ENCODE data around the gene CCDC30. TPM values are rescaled to one million over a fixed set of nuclear protein-coding genes. Genes with fewer than 3 reads are reported as not detected.
A peak's percentile ranks its signal among the peaks of the same experiment; 100 is the strongest.

CCDC30 gene
- total and polyA plus RNA-seq, 10 of the 15 experiments (the other 5 are each of a cell fraction or from before 2014, with no cell fraction given), result 0.46 to 1.8 (median 1.0) TPM

DNA sequence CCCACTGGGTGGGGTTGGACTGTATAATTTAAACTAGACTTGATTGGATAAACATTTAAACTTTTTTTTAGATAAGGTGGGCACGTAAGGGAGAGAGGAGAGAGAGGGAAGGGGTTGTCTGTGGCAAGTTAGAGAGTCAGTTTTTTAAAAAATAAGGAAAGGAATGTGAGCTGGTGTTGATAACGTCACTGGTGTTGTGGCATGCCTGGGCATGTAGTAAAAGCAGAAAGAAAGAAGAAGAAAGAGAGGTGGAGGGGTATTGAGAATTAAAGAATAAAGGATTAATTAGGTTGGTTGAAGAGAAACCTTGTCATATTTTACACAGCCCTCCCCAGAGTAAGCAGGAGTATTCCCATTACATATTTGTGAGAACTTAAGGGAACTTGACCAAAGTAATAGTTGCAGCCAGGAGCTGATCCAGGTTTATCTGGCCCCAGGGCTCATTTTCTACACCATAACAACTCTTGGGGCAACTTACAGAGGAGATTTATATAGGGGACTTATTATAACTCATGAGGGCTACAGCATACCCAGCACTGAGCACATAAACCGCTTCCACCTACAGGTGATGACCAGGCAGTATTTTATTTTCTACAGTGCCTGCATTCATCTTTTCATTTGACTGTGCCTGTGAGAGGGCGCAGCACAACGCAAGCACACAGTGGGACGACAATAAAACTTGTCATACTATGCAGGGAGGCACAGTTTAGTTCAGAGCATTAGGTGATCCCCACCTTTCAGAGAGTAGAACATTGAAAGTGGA lies 70.2 kb downstream of the CCDC30 start (continued):
- TF ChIP-seq, protein P1, sequence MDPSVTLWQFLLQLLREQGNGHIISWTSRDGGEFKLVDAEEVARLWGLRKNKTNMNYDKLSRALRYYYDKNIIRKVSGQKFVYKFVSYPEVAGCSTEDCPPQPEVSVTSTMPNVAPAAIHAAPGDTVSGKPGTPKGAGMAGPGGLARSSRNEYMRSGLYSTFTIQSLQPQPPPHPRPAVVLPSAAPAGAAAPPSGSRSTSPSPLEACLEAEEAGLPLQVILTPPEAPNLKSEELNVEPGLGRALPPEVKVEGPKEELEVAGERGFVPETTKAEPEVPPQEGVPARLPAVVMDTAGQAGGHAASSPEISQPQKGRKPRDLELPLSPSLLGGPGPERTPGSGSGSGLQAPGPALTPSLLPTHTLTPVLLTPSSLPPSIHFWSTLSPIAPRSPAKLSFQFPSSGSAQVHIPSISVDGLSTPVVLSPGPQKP (IDR thresholded peaks at IDR 0.05; ENCODE audit: low read depth, low read length), result no peak
- TF ChIP-seq PML (IDR thresholded peaks at IDR 0.05; ENCODE audit: low read length) (no peak), ZBTB4 (CRISPR knock-in tag; IDR thresholded peaks at IDR 0.05) (no peak), FOXK2 (IDR thresholded peaks at IDR 0.05) (no peak), CHD4 (IDR thresholded peaks at IDR 0.05) (no peak), ZNF207 (IDR thresholded peaks at IDR 0.05; ENCODE audit: borderline replicate concordance) (no peak)

- POLR2A ChIA-PET, result no interaction called here
- CTCF ChIA-PET, result interaction anchor here (1.2 kb wide), 1 partner anchor 533 kb away, joined by 3 read pairs; no protein-coding TSS in a partner anchor
- WGBS (ENCODE audit: insufficient coverage, insufficient replicate concordance, low lambda C conversion rate, missing lambda C conversion rate), result 0% methylated on average over 1 of the region's 1 CpG
- Histone ChIP-seq H3K4me1 (ENCODE audit: control insufficient read depth, insufficient read depth, low read length) (no peaks in the 10 kb centered on the region), H3K4me2 (ENCODE audit: control insufficient read depth, insufficient read depth) (no peak overlapping the region), H3K9me3 (replicated peaks; ENCODE audit: control insufficient read depth, insufficient read depth, low read length) (no peaks in the 10 kb centered on the region; the same call in 2 of the 3 replicates), H2AFZ (ENCODE audit: control insufficient read depth, low read depth, low read length) (no peak overlapping the region), H4K20me1 (ENCODE audit: control insufficient read depth, insufficient read depth) (no peaks in the 10 kb centered on the region), H3K27me3 (replicated peaks in 1 of 2; ENCODE audit: control insufficient read depth in 2 of 2, insufficient read depth in 2 of 2, low read length in 1 of 2) (no peaks in the 10 kb centered on the region), H3K36me3 (ENCODE audit: control insufficient read depth in 2 of 2, insufficient read depth in 2 of 2, low read length in 1 of 2) (no peaks in the 10 kb centered on the region), H3K4me3 (no peak overlapping the region), H3K27ac (ENCODE audit: control insufficient read depth, insufficient read depth) (no peak overlapping the region), H3K9ac (ENCODE audit: control insufficient read depth, insufficient read depth, low read length) (no peak overlapping the region), H3K79me2 (ENCODE audit: control insufficient read depth, insufficient read depth, low read length) (no peaks in the 10 kb centered on the region)
- intact Hi-C loops (cut with micrococcal nuclease; ENCODE audit: unreplicated experiment) (no loop called here), in situ Hi-C loops (cut with MboI) (no loop called here)
- ATAC-seq (no peak), FAIRE-seq (peak; percentile 41), DNase-seq (ENCODE audit: low read depth, low spot score) (no peak)
- no TSS peak for BruUV-seq (replicated peaks)
- SMC1A ChIA-PET (ENCODE audit: uncharacterized antibody, unreplicated experiment), result interaction anchor here (0.6 kb wide), 1 partner anchor 336 kb away, joined by 3 read pairs; no protein-coding TSS in a partner anchor
- RAD21 ChIA-PET (ENCODE audit: unreplicated experiment), result no interaction called here
- TF ChIP-seq, protein P2, sequence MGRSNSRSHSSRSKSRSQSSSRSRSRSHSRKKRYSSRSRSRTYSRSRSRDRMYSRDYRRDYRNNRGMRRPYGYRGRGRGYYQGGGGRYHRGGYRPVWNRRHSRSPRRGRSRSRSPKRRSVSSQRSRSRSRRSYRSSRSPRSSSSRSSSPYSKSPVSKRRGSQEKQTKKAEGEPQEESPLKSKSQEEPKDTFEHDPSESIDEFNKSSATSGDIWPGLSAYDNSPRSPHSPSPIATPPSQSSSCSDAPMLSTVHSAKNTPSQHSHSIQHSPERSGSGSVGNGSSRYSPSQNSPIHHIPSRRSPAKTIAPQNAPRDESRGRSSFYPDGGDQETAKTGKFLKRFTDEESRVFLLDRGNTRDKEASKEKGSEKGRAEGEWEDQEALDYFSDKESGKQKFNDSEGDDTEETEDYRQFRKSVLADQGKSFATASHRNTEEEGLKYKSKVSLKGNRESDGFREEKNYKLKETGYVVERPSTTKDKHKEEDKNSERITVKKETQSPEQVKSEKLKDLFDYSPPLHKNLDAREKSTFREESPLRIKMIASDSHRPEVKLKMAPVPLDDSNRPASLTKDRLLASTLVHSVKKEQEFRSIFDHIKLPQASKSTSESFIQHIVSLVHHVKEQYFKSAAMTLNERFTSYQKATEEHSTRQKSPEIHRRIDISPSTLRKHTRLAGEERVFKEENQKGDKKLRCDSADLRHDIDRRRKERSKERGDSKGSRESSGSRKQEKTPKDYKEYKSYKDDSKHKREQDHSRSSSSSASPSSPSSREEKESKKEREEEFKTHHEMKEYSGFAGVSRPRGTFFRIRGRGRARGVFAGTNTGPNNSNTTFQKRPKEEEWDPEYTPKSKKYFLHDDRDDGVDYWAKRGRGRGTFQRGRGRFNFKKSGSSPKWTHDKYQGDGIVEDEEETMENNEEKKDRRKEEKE (IDR thresholded peaks at IDR 0.05), result no peak
- TF ChIP-seq BHLHE40 (IDR thresholded peaks at IDR 0.05; ENCODE audit: borderline replicate concordance in 1 of 2, low read depth in 2 of 2, low read length in 1 of 2), result no peak
- TF ChIP-seq, protein P3, sequence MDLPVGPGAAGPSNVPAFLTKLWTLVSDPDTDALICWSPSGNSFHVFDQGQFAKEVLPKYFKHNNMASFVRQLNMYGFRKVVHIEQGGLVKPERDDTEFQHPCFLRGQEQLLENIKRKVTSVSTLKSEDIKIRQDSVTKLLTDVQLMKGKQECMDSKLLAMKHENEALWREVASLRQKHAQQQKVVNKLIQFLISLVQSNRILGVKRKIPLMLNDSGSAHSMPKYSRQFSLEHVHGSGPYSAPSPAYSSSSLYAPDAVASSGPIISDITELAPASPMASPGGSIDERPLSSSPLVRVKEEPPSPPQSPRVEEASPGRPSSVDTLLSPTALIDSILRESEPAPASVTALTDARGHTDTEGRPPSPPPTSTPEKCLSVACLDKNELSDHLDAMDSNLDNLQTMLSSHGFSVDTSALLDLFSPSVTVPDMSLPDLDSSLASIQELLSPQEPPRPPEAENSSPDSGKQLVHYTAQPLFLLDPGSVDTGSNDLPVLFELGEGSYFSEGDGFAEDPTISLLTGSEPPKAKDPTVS (IDR thresholded peaks at IDR 0.05; ENCODE audit: low read depth, low read length), result no peak
- no peak for TF ChIP-seq ZNF217 (IDR thresholded peaks at IDR 0.05)
Measured at GRCh38 chr1:42541104-42541503, 78.0 kb downstream of the CCDC30 start.

All from GM12878 (cell line).